ENCODE data around the gene ID2. TPM values are rescaled to one million over a fixed set of nuclear protein-coding genes. Genes with fewer than 3 reads are reported as not detected.

The ID2 gene
- polyA plus RNA-seq, 4 donors = 70.2 to 613 (median 147) TPM

- Histone ChIP-seq H3K4me3 (ENCODE audit: low read depth in 1 of 3, low read length in 3 of 3) (no peak overlapping the region), H3K27ac (ENCODE audit: low read depth in 1 of 3, low read length in 2 of 3) (no peak overlapping the region), H3K27me3 (ENCODE audit: control insufficient read depth in 3 of 3, insufficient read depth in 3 of 3, low read length in 3 of 3) (no peaks in the 10 kb centered on the region), H3K36me3 (ENCODE audit: control insufficient read depth in 3 of 3, insufficient read depth in 2 of 3, low read depth in 1 of 3, low read length in 3 of 3) (no peaks in the 10 kb centered on the region), H3K4me1 (ENCODE audit: control insufficient read depth in 3 of 3, insufficient read depth in 2 of 3, low read depth in 1 of 3, low read length in 2 of 3) (peaks cover 0 to 38% (median 0%) of the 10 kb centered on the region in 3 donors), H3K9me3 (ENCODE audit: control insufficient read depth in 2 of 2, insufficient read depth in 1 of 2, low read depth in 1 of 2, low read length in 1 of 2) (no peaks in the 10 kb centered on the region)
- FAIRE-seq (no peak), DNase-seq (no peak)
- 57 to 70% (median 69%) methylated on average over 16 of the region's 16 CpGs for WGBS, 3 donors
Measured at GRCh38 chr2:8636721-8637636, 44.9 kb upstream of the ID2 start.

DNA sequence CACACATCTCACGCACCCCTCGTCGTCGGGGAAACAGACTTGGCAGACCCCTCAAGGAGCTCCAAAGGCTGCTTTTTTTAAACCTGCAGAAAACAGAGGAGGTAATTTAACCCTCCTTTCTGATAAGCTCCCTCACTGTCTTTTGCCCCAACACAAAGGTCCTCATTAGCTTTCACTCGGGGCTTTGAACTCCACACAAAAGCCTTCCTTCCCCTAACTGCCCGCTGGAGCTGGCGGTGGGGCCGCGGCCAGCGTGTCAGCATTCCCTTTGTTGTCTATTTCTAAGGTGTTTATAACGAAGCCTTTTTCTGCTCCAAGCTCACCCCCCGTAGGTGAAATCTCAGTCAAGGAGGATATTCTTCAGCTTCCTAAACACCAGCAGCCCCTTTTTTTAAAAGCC, 43.5 kb upstream of the ID2 start:
- FAIRE-seq = no peak
- no peak overlapping the region for H3K4me3 ChIP-seq (ENCODE audit: low read depth in 1 of 3, low read length in 3 of 3)
- no peak overlapping the region for H3K27ac ChIP-seq (ENCODE audit: low read depth in 1 of 3, low read length in 2 of 3)
- 82 to 89% (median 83%) methylated on average over 12 of the region's 12 CpGs for WGBS, 3 donors
- H3K4me1 ChIP-seq (ENCODE audit: control insufficient read depth in 3 of 3, insufficient read depth in 2 of 3, low read depth in 1 of 3, low read length in 2 of 3) = peaks cover 0 to 37% (median 0%) of the 10 kb centered on the region in 3 donors
- no peaks in the 10 kb centered on the region for H3K9me3 ChIP-seq (ENCODE audit: control insufficient read depth in 2 of 2, insufficient read depth in 1 of 2, low read depth in 1 of 2, low read length in 1 of 2)
- H3K27me3 ChIP-seq (ENCODE audit: control insufficient read depth in 3 of 3, insufficient read depth in 3 of 3, low read length in 3 of 3) = no peaks in the 10 kb centered on the region
- no peak for DNase-seq
- H3K36me3 ChIP-seq (ENCODE audit: control insufficient read depth in 3 of 3, insufficient read depth in 2 of 3, low read depth in 1 of 3, low read length in 3 of 3) = no peaks in the 10 kb centered on the region

DNA sequence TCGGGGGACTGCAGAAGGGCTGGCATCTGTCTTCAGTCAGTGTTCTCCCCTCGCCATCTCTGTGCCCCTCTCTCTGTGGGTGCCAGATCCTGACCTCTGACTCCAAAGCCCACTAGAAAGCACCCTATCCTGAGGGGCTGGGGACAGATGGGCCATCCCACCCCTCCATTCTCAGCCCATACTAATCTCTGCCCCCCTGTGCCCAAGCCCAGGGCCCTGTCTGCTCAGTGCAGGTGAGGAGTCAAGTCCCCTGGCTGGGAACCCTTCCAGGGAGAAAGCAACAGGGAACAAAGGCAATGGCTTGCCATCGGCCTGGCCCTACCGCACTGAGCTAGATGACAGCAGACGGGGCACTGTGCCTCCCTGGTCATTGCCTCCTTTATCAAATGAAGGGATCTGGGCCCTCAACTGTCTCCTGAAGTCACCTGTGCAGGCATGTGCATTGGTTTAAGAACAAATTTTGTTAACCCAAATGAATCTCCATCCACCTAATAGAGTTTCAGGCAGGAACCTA, 42.7 kb upstream of the ID2 start:
- Histone ChIP-seq H3K4me3 (ENCODE audit: low read depth in 1 of 3, low read length in 3 of 3) (no peak overlapping the region), H3K27ac (ENCODE audit: low read depth in 1 of 3, low read length in 2 of 3) (no peak overlapping the region), H3K4me1 (ENCODE audit: control insufficient read depth in 3 of 3, insufficient read depth in 2 of 3, low read depth in 1 of 3, low read length in 2 of 3) (peaks cover 0 to 30% (median 0%) of the 10 kb centered on the region in 3 donors), H3K9me3 (ENCODE audit: control insufficient read depth in 2 of 2, insufficient read depth in 1 of 2, low read depth in 1 of 2, low read length in 1 of 2) (no peaks in the 10 kb centered on the region), H3K27me3 (ENCODE audit: control insufficient read depth in 3 of 3, insufficient read depth in 3 of 3, low read length in 3 of 3) (no peaks in the 10 kb centered on the region), H3K36me3 (ENCODE audit: control insufficient read depth in 3 of 3, insufficient read depth in 2 of 3, low read depth in 1 of 3, low read length in 3 of 3) (no peaks in the 10 kb centered on the region)
- FAIRE-seq = no peak
- WGBS, 3 donors = 92 to 97% (median 92%) methylated on average over 5 of the region's 5 CpGs
- DNase-seq = no peak

- Histone ChIP-seq H3K27me3 (ENCODE audit: control insufficient read depth in 3 of 3, insufficient read depth in 3 of 3, low read length in 3 of 3) (no peaks in the 10 kb centered on the region), H3K4me1 (ENCODE audit: control insufficient read depth in 3 of 3, insufficient read depth in 2 of 3, low read depth in 1 of 3, low read length in 2 of 3) (peaks cover 0 to 23% (median 0%) of the 10 kb centered on the region in 3 donors), H3K27ac (ENCODE audit: low read depth in 1 of 3, low read length in 2 of 3) (no peak overlapping the region), H3K36me3 (ENCODE audit: control insufficient read depth in 3 of 3, insufficient read depth in 2 of 3, low read depth in 1 of 3, low read length in 3 of 3) (no peaks in the 10 kb centered on the region), H3K4me3 (ENCODE audit: low read depth in 1 of 3, low read length in 3 of 3) (no peak overlapping the region), H3K9me3 (ENCODE audit: control insufficient read depth in 2 of 2, insufficient read depth in 1 of 2, low read depth in 1 of 2, low read length in 1 of 2) (no peaks in the 10 kb centered on the region)
- DNase-seq (no peak), FAIRE-seq (no peak)
- 96 to 97% (median 96%) methylated on average over 8 of the region's 8 CpGs for WGBS, 3 donors
Measured at GRCh38 chr2:8640498-8640897, 41.4 kb upstream of the ID2 start.

DNA sequence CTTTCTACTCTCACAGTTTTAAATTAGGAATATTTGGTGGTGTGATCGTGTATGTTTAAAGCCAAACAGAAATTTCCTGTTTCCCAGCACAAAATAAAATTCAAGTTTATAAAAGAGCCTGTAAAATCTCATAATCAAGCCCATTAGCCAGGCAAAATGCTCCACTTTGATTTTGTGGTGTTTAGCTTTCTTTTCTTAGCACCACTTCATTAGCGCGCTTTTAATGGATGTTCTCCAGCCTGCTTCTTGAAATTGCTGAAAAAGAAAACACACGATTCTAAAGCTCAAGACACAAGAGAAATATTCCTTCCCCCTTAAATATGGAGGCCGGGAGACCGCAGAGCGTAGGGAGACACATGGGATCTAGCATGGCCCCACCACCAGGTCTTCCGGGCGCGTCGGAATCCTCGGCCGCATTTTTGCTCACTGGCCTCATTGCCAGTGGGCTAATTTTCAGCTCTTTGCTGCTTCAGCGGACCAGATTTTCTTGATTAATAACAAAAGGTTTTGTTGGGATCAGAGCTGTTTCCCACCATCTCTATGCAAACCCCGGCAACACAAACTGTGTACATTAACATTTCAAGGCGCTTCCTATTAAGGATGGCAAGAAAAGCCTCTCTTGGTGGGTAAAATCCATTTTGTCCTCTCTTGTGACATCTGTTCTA, 40.4 kb upstream of the ID2 start:
- WGBS, 3 donors = 85 to 95% (median 93%) methylated on average over 16 of the region's 16 CpGs
- H3K27ac ChIP-seq (ENCODE audit: low read depth in 1 of 3, low read length in 2 of 3) = no peak overlapping the region
- no peaks in the 10 kb centered on the region for H3K27me3 ChIP-seq (ENCODE audit: control insufficient read depth in 3 of 3, insufficient read depth in 3 of 3, low read length in 3 of 3)
- DNase-seq (no peak), FAIRE-seq (no peak)
- H3K4me3 ChIP-seq (ENCODE audit: low read depth in 1 of 3, low read length in 3 of 3) = no peak overlapping the region
- peaks cover 0 to 16% (median 0%) of the 10 kb centered on the region in 3 donors for H3K4me1 ChIP-seq (ENCODE audit: control insufficient read depth in 3 of 3, insufficient read depth in 2 of 3, low read depth in 1 of 3, low read length in 2 of 3)
- H3K9me3 ChIP-seq (ENCODE audit: control insufficient read depth in 2 of 2, insufficient read depth in 1 of 2, low read depth in 1 of 2, low read length in 1 of 2) = peaks cover 0 to 2% of the 10 kb centered on the region in 2 donors
- no peaks in the 10 kb centered on the region for H3K36me3 ChIP-seq (ENCODE audit: control insufficient read depth in 3 of 3, insufficient read depth in 2 of 3, low read depth in 1 of 3, low read length in 3 of 3)

- FAIRE-seq = no peak
- H3K9me3 ChIP-seq (ENCODE audit: control insufficient read depth in 2 of 2, insufficient read depth in 1 of 2, low read depth in 1 of 2, low read length in 1 of 2) = peaks cover 0 to 13% of the 10 kb centered on the region in 2 donors
- no peaks in the 10 kb centered on the region for H3K36me3 ChIP-seq (ENCODE audit: control insufficient read depth in 3 of 3, insufficient read depth in 2 of 3, low read depth in 1 of 3, low read length in 3 of 3)
- 88 to 92% (median 89%) methylated on average over 12 of the region's 12 CpGs for WGBS, 3 donors
- no peaks in the 10 kb centered on the region for H3K27me3 ChIP-seq (ENCODE audit: control insufficient read depth in 3 of 3, insufficient read depth in 3 of 3, low read length in 3 of 3)
- H3K4me1 ChIP-seq (ENCODE audit: control insufficient read depth in 3 of 3, insufficient read depth in 2 of 3, low read depth in 1 of 3, low read length in 2 of 3) = peaks cover 0 to 7% (median 0%) of the 10 kb centered on the region in 3 donors
- no peak for DNase-seq
- no peak overlapping the region for H3K4me3 ChIP-seq (ENCODE audit: low read depth in 1 of 3, low read length in 3 of 3)
- H3K27ac ChIP-seq (ENCODE audit: low read depth in 1 of 3, low read length in 2 of 3) = no peak overlapping the region
Measured at GRCh38 chr2:8642366-8643068, 39.3 kb upstream of the ID2 start.

DNA sequence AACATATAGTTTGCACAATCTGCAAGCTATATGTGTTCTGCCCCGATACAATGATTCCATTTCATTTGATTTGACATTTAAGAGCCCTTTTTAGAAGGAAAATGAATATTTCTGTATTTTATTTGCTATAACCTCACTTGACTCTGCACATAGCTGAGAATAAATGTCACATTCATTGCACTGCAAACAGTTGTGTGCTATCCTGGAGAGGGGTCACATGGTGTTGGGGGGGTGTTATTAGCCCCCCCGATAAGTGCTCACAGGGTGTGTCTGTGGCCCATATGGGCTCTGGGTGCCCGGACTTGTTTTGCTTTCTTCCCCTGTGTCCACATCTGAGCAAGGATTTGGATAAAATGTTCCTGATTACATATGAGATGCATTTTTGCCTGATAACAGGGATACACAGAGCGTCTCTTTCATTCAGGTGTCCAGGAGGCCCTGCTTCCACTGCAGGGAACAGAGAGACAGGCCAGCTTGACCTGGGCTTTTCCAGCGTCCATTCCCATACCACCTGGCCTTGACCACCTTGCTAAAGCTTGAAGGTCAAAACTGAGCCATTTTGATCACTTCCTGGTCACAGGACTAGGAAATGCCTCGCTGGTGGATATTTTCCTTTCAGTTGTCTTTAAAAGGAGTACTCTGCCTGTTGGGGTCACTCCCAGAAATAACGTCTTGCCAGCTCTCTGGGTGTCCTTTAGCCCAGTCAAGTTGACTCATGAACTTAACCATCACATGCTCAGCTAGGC, 38.4 kb upstream of the ID2 start:
- Histone ChIP-seq H3K27me3 (ENCODE audit: control insufficient read depth in 3 of 3, insufficient read depth in 3 of 3, low read length in 3 of 3) (no peaks in the 10 kb centered on the region), H3K36me3 (ENCODE audit: control insufficient read depth in 3 of 3, insufficient read depth in 2 of 3, low read depth in 1 of 3, low read length in 3 of 3) (no peaks in the 10 kb centered on the region), H3K9me3 (ENCODE audit: control insufficient read depth in 2 of 2, insufficient read depth in 1 of 2, low read depth in 1 of 2, low read length in 1 of 2) (peaks cover 0 to 19% of the 10 kb centered on the region in 2 donors), H3K4me3 (ENCODE audit: low read depth in 1 of 3, low read length in 3 of 3) (no peak overlapping the region), H3K4me1 (ENCODE audit: control insufficient read depth in 3 of 3, insufficient read depth in 2 of 3, low read depth in 1 of 3, low read length in 2 of 3) (peaks cover 0 to 3% (median 0%) of the 10 kb centered on the region in 3 donors), H3K27ac (ENCODE audit: low read depth in 1 of 3, low read length in 2 of 3) (no peak overlapping the region)
- FAIRE-seq = no peak
- 84 to 88% (median 87%) methylated on average over 7 of the region's 7 CpGs for WGBS, 3 donors
- DNase-seq = no peak

All from small intestine (tissue), 7 donors.